ENCODE data around the gene MFAP3L. TPM values are rescaled to one million over a fixed set of nuclear protein-coding genes. Genes with fewer than 3 reads are reported as not detected.

MFAP3L gene
- total RNA-seq, 2 donors from 2014 or later = 0.86 to 2.1 TPM

Other genes starting within 250 kb of the MFAP3L start
- gene AADAT, start 63.6 kb upstream of the MFAP3L start, total RNA-seq = not detected

All from activated naive CD4-positive, alpha-beta T cell treated with anti-CD3 and anti-CD28 coated beads, Interleukin-2, amount 50 U/mL, for 72 hours (primary cell).